NCI-H187 treated with DMSO at 0.1 percent for 48 hours (cell line): ENCODE results near the gene CDC73.
"Not testable (repeated sequence)": the region's sequence is repeated elsewhere in the genome, so short reads cannot be mapped to it uniquely, and the experiment has no call there.

ENCODE experiments used
- DNase-seq: peaks from one replicate; lab custom pipeline; 2025; lab: John Stamatoyannopoulos, UW

CDC73 gene

DNA sequence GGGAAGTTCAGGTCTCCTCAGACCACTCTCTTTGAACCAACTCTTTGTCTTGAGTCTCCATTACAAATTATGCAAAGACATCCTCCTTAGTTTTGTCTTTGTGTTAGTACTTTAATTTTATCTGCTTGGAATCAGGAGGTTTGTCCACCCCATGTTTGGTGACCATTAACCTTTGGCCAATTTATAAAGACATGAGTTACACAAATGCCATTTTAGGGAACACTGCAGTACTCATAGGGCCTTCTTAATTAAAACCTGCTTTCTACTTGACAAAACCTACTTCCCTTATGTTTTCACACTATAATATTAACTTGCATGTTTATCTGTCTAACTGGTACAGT, 7.9 kb upstream of the CDC73 start:
- no peak for DNase-seq

DNA sequence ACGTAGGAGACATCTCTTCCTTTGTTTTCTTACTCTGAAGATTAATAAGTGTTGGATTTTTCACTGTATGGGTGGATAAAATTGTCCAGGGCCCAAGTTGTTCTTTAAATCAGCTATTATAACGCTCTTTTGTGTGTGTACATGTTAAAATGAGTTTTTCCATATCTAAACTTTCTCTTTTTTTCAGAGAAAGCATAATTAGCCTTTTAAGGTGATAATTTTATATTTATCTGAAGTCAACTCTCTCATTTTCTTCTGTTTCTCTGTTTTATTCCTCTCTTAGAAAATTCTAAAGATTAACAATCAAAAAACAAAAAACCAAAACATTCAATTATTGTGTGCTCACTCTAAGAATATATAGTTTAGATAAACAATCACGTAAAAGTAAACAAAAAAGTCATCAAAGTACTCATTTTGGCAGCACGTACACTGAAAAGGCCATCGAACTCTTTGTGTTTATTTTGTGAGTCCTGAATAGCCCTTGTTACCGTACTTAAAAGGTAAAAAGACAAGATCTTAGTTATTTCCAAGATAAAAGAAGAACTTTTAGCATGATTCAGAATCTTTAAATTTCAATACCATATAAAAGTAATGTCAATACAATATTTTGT, 7.2 kb upstream of the CDC73 start:
- no peak for DNase-seq

DNA sequence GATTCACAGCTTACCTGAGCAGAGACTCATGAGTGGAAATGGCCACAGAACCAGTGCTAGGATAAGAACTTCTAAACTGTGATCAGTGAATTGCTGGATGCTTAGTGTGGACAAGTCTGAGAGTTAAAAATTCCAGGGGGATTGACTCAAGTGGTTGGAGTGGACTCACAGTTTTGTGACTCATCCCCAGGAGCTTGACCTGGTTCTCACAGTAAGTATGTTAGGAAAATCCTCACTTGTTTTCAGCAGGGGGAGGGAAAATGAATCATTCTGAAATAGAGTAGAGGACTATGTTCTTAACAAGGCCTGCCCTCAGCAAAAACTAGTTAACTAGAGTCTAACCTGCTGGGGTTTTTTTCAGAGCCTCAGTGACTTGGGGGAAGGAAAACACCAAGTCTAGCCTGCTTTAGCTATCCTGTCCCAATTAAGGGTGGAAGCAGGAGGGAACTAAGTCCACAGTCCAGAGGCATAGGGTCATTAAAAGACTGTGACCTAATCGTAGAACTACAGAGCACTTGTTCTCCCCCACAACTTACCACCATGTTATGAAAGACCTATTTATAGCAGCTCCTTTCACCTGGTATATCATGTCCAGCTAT, 6.1 kb upstream of the CDC73 start:
- DNase-seq, result no peak

DNA sequence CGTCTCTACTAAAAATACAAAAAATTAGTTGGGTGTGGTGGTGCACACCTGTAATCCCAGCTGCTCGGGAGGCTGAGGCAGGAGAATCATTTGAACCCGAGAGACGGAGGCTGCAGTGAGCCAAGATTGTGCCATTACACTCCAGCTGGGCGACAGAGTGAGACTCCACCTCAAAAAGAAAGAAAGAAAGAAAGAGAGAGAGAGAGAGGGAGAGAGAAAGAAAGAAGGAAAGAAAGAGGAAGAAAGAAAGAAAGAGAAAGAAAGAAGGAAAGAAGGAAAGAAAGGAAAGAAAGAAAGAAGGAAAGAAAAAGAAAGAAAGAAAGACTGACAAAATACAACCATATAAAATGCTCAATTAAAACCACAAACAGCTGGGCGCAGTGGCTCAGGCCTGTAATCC, 4.7 kb upstream of the CDC73 start:
- DNase-seq, result not testable (repeated sequence)

DNA sequence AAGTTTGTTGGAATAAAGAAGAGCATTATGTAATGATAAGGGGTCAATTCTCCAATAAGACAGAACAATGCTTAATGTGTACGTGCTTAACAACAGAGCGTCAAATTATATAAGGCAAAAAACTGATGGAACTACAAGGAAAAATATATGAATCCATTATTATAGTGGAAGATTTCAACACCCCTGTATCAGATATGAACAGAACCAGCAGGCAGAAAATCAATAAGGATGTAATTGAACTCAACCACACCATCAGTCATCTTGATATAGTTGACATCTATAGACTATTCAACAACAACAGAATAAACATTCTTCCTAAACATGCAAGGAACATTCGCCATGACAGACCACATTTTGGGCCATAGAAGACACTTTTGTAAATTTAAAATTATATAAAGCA, 3.6 kb upstream of the CDC73 start:
- DNase-seq, result no peak

DNA sequence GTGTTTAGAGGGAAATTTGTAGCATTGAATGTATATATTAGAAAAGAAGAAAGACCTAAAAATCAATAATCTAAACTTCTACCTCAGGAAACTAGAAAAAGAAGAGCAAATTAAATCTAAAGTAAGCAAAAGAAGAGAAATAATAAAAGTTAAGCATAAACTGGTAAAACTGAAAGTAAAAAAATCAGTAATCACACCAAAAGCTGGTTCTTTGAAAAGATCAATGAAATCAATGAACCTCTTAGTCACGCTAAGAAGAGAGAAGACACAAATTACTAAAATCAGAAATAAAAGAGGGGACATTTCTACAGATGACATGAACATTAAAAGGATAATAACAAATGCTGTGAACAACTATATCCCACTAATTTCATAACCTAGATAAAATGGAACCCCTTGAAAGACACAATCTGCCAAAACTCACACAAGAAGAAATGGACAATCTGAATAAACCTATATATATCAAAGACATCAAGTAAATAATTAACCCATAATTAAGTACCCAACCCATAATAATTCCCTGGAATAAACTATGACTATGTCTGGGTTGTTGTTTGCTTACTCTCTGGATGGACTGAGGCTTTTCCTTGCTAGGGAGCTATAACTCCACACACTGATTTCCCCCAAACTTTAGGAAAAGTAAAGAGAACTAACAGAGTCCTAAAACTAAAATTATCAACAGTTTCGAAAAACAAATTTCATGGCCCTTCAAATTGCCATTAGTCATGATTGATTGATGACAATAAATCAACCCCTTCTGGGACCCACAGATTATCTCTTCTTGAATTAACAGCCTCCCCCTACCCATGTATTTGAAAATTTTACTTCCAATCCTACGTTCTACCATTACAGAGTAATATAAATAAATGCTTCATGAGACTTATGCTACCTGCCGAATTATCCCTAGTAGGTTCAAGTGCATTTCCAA, 2.8 kb upstream of the CDC73 start:
- DNase-seq, result no peak

DNA sequence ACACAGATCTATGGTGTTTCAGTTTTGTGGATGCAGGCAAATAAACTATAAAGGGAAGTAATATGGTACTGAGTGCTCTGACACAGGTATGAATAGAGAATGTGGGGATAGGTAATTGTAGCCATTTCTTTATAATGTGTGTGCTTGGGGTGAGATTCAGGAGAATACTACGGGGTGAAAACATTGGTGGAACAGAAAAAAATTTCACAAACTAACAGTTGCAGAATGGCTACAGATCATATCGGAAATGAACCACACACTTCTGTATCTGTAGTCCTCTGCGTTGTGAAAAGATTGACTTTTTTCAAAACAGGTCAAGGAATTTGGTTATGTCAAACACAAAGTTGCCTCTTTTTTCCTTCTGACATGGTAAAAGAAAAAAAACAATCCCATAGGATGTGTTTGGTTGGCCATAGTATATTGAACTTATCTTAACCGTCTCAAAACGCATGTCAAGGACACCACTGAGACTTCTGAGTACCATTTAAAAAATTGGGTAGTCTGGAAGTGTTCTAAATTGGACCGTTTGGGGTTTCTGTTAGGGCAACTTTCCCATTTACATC, 1.1 kb upstream of the CDC73 start:
- no peak for DNase-seq

DNA sequence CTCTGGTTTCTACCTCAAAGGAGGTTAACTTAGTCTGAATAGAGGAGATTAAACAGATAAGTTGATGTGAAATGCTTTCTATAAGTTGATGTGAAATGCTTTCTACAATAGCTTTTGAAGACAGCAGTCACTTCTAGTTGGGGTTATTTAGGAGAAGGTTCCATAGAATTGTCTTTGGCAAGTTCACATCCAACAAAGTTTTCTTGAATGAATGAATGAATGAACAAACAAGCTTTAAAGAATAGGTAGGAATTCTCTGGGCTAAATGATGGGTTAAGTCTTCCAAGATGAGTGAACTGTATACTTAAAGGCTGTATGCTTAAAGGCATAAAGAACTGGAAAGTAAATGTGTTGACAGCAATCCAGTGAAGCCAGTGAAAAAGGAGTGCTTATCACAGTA, 1.9 kb downstream of the CDC73 start:
- no peak for DNase-seq

DNA sequence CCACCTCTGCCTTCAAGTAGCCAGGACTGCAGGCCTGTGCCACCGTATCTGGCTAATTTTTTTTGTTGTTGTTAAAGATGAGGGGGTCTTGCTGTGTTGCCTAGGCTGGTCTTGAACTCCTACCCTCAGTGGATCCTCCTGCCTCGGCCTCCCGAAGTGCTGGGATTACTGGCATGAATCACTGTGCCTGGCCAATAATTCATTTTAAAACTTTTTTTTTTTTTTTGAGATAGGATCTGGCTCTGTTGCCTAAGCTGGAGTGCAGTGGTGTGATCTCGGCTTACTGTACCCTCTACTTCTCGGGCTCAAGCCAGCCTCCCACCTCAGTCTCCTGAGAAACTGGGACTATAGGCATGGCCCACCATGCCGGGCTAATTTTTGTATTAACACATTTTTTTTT, 3.5 kb downstream of the CDC73 start:
- DNase-seq, result no peak

DNA sequence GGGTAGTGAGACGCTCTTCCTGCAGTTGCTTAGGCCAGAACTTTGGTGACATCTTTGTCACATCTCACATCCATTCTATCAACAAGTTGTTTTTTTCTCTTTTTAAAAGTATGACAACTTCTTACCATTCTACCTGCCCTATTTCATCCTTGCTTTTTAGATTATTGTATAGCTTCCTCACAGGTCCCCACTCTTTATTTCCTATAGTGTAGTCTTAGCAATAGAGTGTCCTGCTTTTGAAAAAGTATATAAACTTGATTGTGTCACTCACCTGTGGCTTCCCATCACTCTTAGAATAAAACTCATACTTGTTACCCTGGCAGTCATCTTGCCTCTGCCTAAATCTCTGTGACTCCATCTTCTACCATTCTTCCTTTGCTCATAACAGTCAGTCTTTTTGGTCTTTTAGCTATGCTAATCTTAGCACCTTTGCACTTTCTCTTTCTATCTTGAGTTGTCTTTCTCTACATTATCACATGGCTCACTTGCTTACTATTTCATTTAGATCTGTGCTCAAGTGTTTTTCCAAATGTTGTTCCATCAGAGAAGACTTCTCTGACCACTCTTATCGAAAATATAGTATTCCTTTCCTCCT, 9.5 kb downstream of the CDC73 start:
- no peak for DNase-seq

DNA sequence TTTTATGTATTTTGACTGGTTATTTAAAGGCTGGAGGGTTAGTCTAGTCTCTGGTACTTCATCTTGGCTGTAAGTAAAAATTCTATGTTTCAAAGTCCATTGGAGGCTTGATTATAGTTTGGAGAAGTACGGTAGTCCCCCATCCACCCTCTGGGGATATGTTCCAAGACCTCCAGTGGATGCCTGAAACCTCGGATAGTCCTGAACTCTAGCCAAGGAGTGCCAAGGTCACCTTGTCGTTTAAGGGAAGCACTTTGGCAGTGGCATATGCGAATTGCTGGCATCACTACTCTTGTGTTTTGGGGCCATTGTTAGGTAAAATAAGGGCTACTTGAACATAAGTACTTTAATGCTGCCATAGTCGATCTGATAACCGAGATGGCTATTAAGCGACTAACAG, 18.4 kb downstream of the CDC73 start:
- no peak for DNase-seq

DNA sequence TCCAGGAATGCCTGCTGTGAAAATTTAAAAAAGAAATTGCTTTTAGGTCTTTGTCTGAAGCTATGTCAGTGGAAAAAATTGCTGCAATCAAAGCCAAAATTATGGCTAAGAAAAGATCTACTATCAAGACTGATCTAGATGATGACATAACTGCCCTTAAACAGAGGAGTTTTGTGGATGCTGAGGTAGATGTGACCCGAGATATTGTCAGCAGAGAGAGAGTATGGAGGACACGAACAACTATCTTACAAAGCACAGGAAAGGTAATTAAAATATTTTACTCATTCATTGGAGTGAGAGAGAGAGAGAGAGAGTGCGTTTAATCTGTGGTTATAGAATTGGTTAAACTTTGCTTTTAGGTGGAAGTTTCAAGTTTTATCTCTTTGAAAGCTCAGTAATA, 20.0 kb downstream of the CDC73 start:
- no peak for DNase-seq

DNA sequence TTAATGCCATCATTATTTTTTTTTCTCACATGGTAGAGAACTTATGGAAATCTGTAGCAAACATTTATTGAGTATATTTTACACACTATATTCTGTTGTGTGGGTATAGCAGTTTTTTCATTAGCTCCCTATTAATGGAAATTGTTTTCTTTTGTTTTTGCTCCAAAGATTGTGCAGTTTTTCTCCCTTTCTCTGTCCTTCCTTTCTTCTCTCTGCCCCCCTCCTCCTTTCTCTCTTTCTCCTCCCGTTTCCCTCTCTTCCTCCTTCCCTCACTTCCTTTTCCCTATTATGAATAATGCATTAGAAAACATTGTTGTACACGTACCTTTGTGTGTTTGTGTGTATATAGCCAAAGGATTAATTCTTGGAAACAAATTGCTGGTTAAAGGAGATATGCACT, 20.6 kb downstream of the CDC73 start:
- no peak for DNase-seq

DNA sequence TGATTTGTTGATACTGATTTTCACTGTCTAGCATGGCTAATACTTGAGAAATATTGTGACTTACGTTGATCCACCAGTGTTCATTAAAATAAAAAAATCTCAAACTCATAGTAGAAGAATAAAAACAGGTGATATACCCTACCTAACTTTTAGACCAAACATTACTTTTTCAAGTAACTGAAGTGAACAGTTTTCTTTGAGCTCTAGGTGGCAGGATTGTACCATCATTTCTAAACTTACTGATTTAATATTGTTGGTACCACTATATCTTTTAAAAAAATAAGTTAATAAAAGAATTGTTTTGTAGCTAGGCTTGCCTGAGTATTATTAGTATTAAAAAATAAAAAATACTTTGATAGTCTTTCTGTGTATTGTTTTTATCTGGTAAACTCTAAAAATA, 21.5 kb downstream of the CDC73 start:
- no peak for DNase-seq

DNA sequence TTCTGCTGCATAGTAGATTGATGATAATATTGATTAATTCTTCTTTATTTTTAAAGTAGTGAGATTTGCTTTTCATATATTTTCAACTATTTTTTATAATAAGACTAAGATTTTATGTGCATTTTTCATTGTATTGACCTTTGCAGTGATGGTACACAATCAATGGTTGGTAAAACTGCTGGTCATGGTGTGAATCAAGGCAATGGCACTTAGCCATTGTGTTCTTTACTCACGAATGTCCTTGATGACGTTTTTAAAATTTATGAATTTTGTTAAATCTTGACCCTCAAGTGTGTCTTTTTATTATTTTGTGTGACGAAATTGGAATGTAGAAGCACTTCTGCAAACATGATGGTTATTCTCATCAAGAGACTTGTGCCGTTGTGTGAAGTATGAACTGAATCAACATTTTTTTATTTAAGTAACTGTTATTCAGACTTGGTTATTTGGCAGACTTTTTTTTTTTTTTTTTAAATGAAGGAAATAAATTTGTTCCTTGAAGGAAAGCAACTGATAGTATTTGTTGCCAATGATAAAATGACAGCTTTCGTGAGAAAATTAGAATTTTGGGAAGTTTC, 22.6 kb downstream of the CDC73 start:
- no peak for DNase-seq

DNA sequence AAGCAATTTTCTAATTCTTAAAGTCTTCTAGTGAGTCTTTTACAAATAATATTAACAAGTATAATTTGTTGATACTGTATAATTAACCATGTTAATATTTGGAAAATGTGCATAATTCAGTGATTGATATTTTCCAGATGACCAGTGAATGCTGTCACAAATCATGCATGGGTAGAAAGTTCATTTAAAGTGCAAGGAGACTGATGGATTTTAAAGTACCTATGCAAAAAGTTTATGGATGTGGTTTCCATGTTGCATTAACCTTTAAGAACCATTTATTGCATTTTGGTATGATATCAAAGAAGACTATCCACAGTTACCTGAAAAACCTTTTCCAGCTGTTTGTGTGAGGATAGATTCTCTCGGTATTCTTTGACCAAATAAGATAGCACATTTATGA, 23.2 kb downstream of the CDC73 start:
- no peak for DNase-seq

DNA sequence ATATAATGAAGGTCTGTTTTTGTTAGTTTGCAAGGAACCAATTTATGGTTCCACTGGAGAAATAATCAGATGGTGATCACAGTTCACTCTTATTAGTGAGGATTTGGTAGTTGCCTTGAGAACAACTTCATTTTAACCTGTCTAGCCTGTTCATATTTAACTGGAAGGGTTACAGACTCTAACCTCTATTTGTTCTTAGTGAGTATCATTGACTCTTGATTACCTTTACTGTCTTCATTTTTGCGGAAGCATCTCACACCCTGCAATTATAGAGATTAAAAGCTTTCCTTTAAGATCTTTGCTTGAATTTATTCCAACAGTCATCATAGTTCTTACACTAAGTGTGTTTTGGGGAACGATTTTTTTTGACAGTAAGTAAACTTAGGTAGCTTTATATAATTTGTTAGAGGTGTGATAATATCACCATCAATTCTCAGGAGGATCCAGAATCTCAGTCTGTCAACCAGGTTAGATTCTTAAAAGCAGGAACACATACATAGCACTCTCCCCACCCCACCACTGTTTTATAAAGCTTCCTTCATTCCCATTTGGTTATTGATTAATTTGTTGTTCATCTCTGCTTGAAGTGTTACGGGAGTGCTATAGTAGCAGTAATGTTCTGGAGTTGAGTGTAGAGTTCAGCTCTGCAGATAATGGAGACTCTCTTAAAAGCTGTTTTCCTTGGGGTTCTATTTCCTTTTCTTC, 34.4 kb downstream of the CDC73 start:
- DNase-seq, result no peak

DNA sequence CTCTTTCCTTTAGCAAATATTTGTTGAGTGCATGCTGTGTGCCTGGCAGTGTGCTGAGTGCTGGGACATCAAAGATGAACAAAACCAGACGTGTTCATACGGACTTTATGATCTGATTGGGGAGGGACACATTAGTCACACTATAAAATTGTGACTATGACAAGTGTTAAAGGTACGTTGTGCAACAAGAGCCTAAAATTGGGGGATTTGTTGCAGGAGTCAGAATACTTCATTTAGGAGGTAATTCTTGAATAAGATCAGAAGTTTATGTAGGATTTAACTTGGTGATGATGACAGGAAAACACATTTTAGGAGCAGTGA, 35.0 kb downstream of the CDC73 start:
- no peak for DNase-seq

DNA sequence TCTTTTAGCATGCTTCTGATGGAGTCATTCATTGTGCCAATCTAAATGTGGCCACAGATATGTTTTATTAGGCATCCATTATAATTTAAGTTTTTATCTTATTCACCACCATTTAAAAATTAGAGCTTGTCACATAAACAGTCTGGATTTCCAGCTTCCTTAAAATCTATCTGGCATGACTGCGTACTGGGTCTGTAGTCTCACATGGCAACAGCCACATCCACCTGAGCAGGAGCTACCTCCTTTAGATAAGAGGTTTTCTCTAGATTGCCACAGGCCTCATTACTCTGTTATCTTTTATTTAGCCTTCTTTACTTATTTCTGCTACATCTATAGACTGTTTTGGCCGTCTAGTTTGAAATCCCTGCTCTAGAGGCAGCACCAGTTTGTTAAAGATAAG, 35.5 kb downstream of the CDC73 start:
- DNase-seq, result no peak

DNA sequence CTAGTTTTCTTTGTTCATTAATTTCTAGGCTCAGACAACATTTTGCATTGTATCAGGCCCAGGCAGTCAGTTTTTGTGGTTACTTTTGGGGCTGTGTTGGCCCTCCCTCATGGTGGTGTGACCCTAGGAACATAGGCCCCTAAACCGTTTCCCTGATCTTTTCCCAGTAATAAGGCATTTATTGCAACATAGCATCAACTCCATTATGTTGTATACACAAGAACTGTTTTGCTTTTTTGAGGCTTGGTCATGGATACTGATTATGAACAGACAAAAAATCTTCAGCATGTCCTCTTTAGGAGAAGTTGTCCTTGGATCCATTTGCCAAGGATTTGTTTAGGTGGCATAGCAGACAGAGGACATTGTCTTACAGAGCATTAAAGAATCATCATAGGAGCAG, 54.3 kb downstream of the CDC73 start:
- DNase-seq, result no peak

DNA sequence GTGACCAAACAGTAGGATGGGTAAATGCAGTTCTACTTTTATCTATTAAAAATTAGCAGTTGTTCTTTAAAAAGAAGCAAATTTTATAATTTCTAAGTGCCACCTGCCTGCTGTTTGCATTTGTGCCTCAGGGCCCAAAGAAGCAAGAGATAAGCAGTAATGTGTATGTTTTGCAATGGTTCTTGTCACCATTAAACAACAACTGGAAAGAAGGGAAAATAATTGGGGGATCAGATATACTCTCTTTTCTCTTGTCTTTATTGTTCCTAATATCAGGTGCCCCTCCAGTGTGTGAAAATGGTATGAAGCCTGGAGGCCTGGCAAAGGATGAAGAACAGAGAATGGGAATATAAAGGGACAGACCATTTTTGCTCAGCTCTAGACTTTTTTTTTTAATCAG, 55.0 kb downstream of the CDC73 start:
- DNase-seq, result no peak

DNA sequence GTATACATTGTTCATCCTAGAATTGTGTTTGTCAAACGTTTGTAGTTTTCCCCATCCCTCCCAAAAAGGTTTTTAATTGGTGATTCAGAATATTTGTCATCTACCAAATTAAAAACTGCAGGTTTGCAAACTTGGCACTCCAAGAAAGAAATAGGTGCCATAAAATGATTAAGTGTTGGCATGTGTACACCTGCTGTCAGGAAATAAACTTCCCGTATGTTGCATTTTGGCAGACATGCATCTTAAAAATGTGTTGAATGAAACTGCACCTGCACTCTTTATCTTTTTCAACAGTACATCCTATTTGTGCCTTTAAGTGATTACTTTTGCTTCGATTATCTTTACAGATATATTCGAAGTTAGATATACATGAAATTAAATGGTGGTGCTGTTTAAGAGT, 57.3 kb downstream of the CDC73 start:
- DNase-seq, result no peak
